C4-2B (cell line): ENCODE results near the gene CAMTA1.

Source experiments
- H3K27ac ChIP-seq: fragments of 450-650 bp; 2 replicates; pipeline ENCODE4 v1.5.1; 2017
- ZFX ChIP-seq: fragments of 450-650 bp; IDR thresholded peaks from 2 replicates; pipeline ENCODE4 v1.6.1; 2017
- TF ChIP-seq, protein P1 (sequence below): fragments of 450-650 bp; conservative IDR thresholded peaks from 2 replicates; pipeline ENCODE4 v1.5.1; 2017; ENCODE audit warnings: mild to moderate bottlenecking

Gene CAMTA1

DNA sequence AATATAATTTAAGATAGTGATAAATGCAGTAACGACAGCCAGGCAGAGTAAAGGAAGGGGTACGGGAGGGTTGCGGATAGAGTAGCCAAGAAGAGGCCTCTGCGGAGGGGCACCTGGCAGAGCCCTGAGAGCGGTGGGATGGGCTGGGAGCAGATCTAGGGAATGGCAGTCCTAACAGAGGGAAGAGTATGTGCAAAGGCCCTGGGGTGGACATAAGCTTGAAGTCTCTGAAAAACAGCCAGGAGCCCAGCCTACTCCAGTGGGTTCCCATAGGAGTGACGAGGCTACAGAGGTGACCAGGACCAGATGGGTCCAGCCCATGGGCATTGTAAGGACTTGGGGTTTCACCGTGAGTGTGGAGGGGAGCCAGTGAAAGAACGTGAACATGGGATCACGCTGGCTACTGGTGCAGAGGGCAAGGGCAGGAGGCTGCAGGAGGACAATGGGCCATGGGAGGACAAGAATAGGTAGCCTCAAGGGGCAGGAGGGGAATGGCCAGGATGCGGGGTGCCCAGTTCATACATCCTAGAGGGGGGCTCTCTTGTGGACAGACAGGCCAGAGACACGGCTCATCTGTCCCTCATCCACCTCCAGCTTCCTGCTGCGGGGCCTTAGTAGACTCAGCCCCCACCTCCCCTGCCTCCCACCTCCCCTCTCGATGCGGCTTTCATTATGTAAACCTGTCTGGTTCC is 800.1 kb downstream of the CAMTA1 start:
- no peak for TF ChIP-seq ZFX
- TF ChIP-seq, protein P1, sequence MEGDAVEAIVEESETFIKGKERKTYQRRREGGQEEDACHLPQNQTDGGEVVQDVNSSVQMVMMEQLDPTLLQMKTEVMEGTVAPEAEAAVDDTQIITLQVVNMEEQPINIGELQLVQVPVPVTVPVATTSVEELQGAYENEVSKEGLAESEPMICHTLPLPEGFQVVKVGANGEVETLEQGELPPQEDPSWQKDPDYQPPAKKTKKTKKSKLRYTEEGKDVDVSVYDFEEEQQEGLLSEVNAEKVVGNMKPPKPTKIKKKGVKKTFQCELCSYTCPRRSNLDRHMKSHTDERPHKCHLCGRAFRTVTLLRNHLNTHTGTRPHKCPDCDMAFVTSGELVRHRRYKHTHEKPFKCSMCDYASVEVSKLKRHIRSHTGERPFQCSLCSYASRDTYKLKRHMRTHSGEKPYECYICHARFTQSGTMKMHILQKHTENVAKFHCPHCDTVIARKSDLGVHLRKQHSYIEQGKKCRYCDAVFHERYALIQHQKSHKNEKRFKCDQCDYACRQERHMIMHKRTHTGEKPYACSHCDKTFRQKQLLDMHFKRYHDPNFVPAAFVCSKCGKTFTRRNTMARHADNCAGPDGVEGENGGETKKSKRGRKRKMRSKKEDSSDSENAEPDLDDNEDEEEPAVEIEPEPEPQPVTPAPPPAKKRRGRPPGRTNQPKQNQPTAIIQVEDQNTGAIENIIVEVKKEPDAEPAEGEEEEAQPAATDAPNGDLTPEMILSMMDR, result no peak
- no peak overlapping the region for H3K27ac ChIP-seq

DNA sequence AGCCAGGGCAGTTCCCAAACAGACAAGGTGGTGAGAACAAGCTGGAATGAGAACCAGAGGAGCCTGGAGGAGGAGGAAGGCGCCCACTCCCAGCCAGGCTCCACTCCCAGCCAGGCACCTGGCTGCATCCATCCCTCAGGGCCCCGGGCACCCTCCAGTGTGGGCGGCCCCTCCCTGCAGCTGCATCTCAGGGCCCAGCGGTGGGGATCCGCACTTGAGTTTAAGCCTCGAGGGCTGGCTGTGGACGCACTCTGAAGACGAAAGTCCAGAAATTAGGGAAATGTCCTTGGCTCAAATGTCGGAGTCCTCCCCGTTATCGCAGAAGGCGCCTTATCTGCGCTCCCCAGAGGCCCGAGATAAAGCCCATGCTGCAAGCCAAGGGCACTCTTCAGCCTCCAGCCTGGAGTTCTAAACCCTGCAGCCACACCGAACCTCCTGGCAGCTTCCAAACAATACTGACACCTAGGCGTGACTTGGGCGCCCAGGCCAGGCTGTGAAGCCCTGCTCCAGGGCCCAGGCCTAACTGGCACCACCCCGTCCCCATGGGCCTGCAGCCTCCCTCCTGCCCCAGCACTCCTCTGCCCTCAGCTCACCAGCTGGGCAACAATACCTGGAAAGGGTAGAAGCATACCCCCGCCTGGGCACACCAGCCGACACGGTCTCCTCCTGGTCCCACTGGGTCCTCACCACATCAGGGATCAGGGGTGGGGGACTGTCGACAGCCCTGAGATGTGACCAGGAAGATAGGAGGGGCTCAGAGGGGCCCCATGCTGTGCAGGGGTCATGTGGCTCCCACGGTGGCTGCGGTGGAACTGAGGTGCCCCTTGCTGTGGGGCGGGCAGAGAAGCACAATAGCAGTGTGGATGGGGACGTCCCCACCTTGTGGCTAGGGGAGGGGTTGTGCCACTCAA is 801.0 kb downstream of the CAMTA1 start:
- no peak overlapping the region for H3K27ac ChIP-seq
- TF ChIP-seq ZFX, result no peak
- TF ChIP-seq, protein P1, result no peak

DNA sequence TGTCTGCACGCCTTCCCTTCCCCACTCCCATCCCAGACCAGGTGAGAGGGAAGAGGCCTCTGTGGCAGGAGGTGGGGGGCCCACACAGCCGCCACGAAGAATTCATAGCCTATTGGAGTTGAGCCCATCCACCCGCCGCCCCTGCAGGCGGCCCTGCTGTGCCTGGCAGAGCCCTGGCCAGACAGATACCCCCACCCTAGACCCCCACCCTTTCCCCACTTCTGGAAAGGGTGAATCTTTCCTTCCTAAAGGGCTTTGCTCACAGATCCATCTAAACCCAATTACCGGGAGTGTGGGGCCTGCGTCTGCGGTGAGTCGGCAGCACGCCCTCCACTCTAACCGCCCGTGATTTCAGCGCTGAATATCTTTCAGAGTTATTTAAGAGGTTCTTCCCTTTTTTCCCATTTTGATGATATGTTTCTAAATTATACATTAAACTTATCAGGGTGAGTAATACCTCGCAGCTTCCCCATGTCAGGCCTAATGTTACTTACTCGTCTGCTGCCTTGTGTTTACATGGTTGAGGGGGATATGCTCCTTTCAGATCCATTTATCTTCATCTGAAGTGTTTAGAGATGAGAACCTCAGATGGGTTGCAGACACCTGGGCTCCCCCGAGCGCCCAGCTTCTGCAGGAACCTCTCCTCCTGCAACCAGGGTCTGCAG is 802.0 kb downstream of the CAMTA1 start:
- no peak for TF ChIP-seq ZFX
- TF ChIP-seq, protein P1, result no peak
- no peak overlapping the region for H3K27ac ChIP-seq

DNA sequence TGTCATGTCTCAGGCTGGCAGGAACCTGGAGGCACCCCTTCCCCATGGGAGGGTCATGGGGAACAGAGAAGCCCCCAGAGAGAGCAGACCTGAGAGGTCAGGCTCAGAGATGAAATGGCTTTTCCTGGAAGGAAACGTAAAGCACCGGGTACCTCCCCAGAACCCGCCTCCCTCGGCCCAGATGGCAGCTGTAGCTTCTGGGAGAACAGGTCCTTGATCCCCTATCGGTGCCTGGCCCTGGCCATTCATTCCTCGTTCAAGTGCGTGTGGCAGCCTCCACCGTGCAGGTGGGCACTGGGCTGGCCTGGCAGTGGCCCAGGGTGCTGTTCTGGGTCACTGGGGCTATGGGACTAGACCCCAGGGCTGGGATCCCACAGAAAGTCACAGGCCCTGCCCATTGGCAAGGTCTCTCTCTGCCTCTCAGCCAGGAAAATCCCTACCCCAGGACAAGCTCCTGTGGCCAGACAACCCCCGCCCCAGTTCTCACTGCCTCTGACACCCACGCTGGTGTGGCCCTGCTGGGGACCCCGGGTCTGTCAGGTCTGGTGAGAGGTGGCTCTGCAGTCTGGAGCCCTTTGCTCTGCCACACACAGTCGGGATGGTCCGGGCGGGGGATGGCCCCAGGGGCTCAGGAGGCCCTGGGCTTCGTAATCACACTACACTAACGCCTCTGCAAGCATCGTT is 802.7 kb downstream of the CAMTA1 start:
- TF ChIP-seq ZFX, result no peak
- TF ChIP-seq, protein P1, result no peak
- H3K27ac ChIP-seq, result no peak overlapping the region

DNA sequence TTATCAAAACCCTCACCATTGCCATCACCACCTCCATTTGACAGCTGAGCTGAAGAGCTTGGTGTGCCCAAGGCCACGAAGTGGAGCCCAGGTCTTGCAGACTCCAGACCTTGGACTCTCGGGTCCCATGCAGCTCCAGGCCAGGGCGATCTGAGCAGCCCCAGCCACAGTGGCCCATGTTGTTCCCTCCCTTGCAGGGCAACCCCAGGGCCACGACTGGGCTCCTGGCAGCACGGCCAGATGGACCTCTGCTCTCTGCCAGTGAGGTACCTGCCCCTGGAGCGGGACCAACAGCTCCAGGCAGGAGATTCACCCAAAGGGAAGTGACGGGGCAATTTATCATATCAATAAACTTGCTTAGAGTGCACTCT is 803.2 kb downstream of the CAMTA1 start:
- no peak overlapping the region for H3K27ac ChIP-seq

GRCh38 chr1:7589080-7589735 is 804.0 kb downstream of the CAMTA1 start:
- H3K27ac ChIP-seq, result no peak overlapping the region
- TF ChIP-seq ZFX, result no peak
- TF ChIP-seq, protein P1, result no peak

More for the DNA sequence above, 803.2 kb downstream of the CAMTA1 start:
- no peak for TF ChIP-seq ZFX
- TF ChIP-seq, protein P1, result no peak
